K562 (cell line): Measurements from ENCODE around the gene SPAG16. TPM values are rescaled to one million over a fixed set of nuclear protein-coding genes. Genes with fewer than 3 reads are reported as not detected.

ENCODE experiments used
- ATAC-seq: fragments of 200-7000 bp; cut with Tn5 transposase; 3 replicates; pipeline ENCODE4 v1.9.1; 2020; ENCODE audit warnings: moderate library complexity
- BruUV-seq: library from RNA; stranded (reverse); fragments of 400-500 nt; replicated peaks from 2 replicates; lab custom pipeline; 2021; lab: Mats Ljungman, UMichigan
- CTCF ChIA-PET: fragments of 300-600 bp; formaldehyde crosslinking; extraction: SDS; loops from one replicate; lab custom pipeline; 2021; ENCODE audit warnings: low intra/inter-chr PET ratio; lab: Yijun Ruan, JAX
- POLR2A ChIA-PET: fragments of 300-600, 350-650 bp; sonication (Branson Sonifier 250); formaldehyde crosslinking; extraction: SDS; loops from one replicate; lab custom pipeline; 2021; ENCODE audit warnings: antibody characterized with exemption, inconsistent platforms; lab: Yijun Ruan, JAX
- DNase-seq, 4 experiments: peaks; one replicate each; pipeline versions ENCODE4 v3.0.0 to v3.0.0-alpha.2; 2011 to 2018; ENCODE audit warnings: low spot score in 3 of 4, mixed read lengths in 3 of 4; ENCODE audit errors: extremely low read depth in 1 of 4
- FAIRE-seq: peaks from 2 replicates; lab custom pipeline; 2011; peaks lifted over from hg19 to GRCh38; lab: Jason Lieb, UNC
- H2AFZ ChIP-seq: 2 replicates; pipeline ENCODE4 v1.6.0; 2011; ENCODE audit warnings: low read depth, low read length, control low read depth, inconsistent platforms
- H3K27ac ChIP-seq: fragments of 200-600 bp; 3 replicates; pipeline ENCODE4 v1.8.0; 2011; ENCODE audit warnings: low read depth, mild to moderate bottlenecking, control low read depth, inconsistent platforms, low read length, moderate library complexity, mixed read lengths; ENCODE audit errors: extremely low read depth
- H3K27me3 ChIP-seq, 2 experiments: fragments of 300-600 bp in 1 of 2; 2 replicates in 1 of 2; 3 replicates in 1 of 2; pipeline versions ENCODE4 v1.6.0 to v1.8.0; 2011; ENCODE audit warnings: inconsistent platforms in 2 of 2, low read length in 2 of 2, mild to moderate bottlenecking in 1 of 2, mixed read lengths in 1 of 2, moderate library complexity in 1 of 2; ENCODE audit not compliant: control insufficient read depth in 2 of 2, insufficient read depth in 2 of 2
- H3K36me3 ChIP-seq: fragments of 300-600 bp; 3 replicates; pipeline ENCODE4 v1.8.0; 2011; ENCODE audit warnings: mild to moderate bottlenecking, low read length, inconsistent platforms; ENCODE audit not compliant: control insufficient read depth, insufficient read depth
- H3K4me1 ChIP-seq, 2 experiments: fragments of 200-600 bp in 1 of 2; replicated peaks in 1 of 2; 2 replicates in 1 of 2; 3 replicates in 1 of 2; pipeline versions ENCODE4 v1.5.1 to v1.8.0; 2011; ENCODE audit warnings: inconsistent platforms in 2 of 2, low read length in 2 of 2, mild to moderate bottlenecking in 1 of 2, mixed read lengths in 1 of 2, moderate library complexity in 1 of 2; ENCODE audit not compliant: control insufficient read depth in 2 of 2, insufficient read depth in 2 of 2
- H3K4me2 ChIP-seq: 2 replicates; pipeline ENCODE4 v1.6.1; 2011; ENCODE audit warnings: low read length, control low read depth, inconsistent platforms, mixed read lengths; ENCODE audit not compliant: insufficient read depth
- H3K4me3 ChIP-seq: fragments of 200-600 bp; sonication (generic), shearing (Covaris generic); 2 replicates; pipeline ENCODE4 v1.5.1; 2016; ENCODE audit warnings: control low read depth, inconsistent platforms
- H3K79me2 ChIP-seq: fragments of 200-600 bp; 3 replicates; pipeline ENCODE4 v1.8.0; 2011; ENCODE audit warnings: low read length, inconsistent platforms; ENCODE audit not compliant: control insufficient read depth, insufficient read depth
- H3K9ac ChIP-seq, 2 experiments: 2 replicates each; pipeline versions ENCODE4 v1.6.0 to v1.6.1; 2011; ENCODE audit warnings: low read depth in 2 of 2, low read length in 2 of 2, control low read depth in 1 of 2, inconsistent platforms in 1 of 2, mild to moderate bottlenecking in 1 of 2, mixed read lengths in 1 of 2; ENCODE audit not compliant: insufficient read depth in 1 of 2
- H3K9me1 ChIP-seq: one replicate; pipeline ENCODE4 v1.6.0; 2011; ENCODE audit warnings: inconsistent platforms, mild to moderate bottlenecking, low read length, moderate library complexity; ENCODE audit not compliant: control insufficient read depth, insufficient read depth
- H3K9me3 ChIP-seq: replicated peaks from 2 replicates; pipeline ENCODE4 v1.5.1; 2011; ENCODE audit warnings: low read depth, low read length, inconsistent platforms; ENCODE audit not compliant: control insufficient read depth, insufficient read depth
- H4K20me1 ChIP-seq: replicated peaks from 2 replicates; pipeline ENCODE4 v1.6.1; 2011; ENCODE audit warnings: low read length, inconsistent platforms, mixed read lengths; ENCODE audit not compliant: control insufficient read depth, insufficient read depth
- ELF1 ChIP-seq: fragments of 200-800 bp; sonication (Bioruptor generic); IDR thresholded peaks from 2 replicates; pipeline ENCODE4 v1.6.1; 2016; ENCODE audit warnings: missing genetic modification characterization, missing compliant biosample characterization
- FOXK1 ChIP-seq: sonication (generic); formaldehyde crosslinking; IDR thresholded peaks from 2 replicates; pipeline ENCODE4 v1.8.0; 2022; ENCODE audit warnings: missing genetic modification reagents, mild to moderate bottlenecking, borderline replicate concordance
- HDAC6 ChIP-seq: IDR thresholded peaks from 2 replicates; pipeline ENCODE4 v1.6.1; 2012; ENCODE audit warnings: low read depth, mild to moderate bottlenecking, control low read depth, inconsistent platforms, low read length, moderate library complexity
- HLTF ChIP-seq: fragments of 450-650 bp; IDR thresholded peaks from 2 replicates; pipeline ENCODE4 v1.6.1; 2016
- HNRNPK ChIP-seq: fragments of 200-400 bp; formaldehyde crosslinking; IDR thresholded peaks from one replicate; pipeline ENCODE4 v1.6.1; 2018; ENCODE audit warnings: mild to moderate bottlenecking, low read depth, low read length; ENCODE audit not compliant: poor library complexity, severe bottlenecking
- MCM7 ChIP-seq, 2 experiments: fragments of 450-650 bp; IDR thresholded peaks; 2 replicates each; pipeline ENCODE4 v1.6.1; 2016 to 2018
- SMARCB1 ChIP-seq: IDR thresholded peaks from 2 replicates; pipeline ENCODE4 v1.6.1; 2011; ENCODE audit warnings: improper control_type of control experiment, low read depth; ENCODE audit not compliant: insufficient read length
- SRSF1 ChIP-seq: fragments of 200-400 bp; formaldehyde crosslinking; IDR thresholded peaks from 2 replicates; pipeline ENCODE4 v1.6.1; 2017; ENCODE audit warnings: mild to moderate bottlenecking, low read depth, low read length, moderate library complexity
- ZNF354B ChIP-seq: fragments of 250-450 bp; sonication (Bioruptor Pico); IDR thresholded peaks from 2 replicates; pipeline ENCODE4 v1.4.0; 2020
- ZZZ3 ChIP-seq: fragments of 450-650 bp; IDR thresholded peaks from 2 replicates; pipeline ENCODE4 v1.6.1; 2016; ENCODE audit warnings: antibody characterized with exemption, mild to moderate bottlenecking, moderate library complexity
- WGBS: fragments of 100-300 bp; shearing (Covaris generic); methylation state at CpG from one replicate; pipeline ENCODE4 v1.1.6; 2016; ENCODE audit warnings: low coverage, mixed read lengths; ENCODE audit not compliant: insufficient coverage; ENCODE audit errors: missing lambda C conversion rate; 5-methylcytosine and 5-hydroxymethylcytosine counted together
- in situ Hi-C: fragments of 300-500 bp; cut with MboI; formaldehyde crosslinking; loops from 4 replicates; pipeline ENCODE4 v1.15.0; 2018; ENCODE audit warnings: inconsistent platforms, mixed read lengths
- intact Hi-C: fragments of 100-400 bp; cut with micrococcal nuclease; formaldehyde crosslinking; loops from 2 replicates; pipeline ENCODE4 v1.14.2; 2022
- polyA plus RNA-seq, 8 experiments: library from polyadenylated mRNA; depleted of rRNA in 4 of 8; stranded (reverse) in 5 of 8; unstranded in 3 of 8; fragments of >200 nt; fragmentation: Nextera tagmentation in 2 of 8; fragmentation: Illumina TruSeq in 1 of 8; extraction: Ambion mirVana in 2 of 8; extraction: Trizol in 1 of 8; gene quantifications; 2 replicates each; pipeline versions ENCODE4 v1.2.1 to v1.2.3, GENCODE V29; 2011 to 2014; ENCODE audit warnings: inconsistent platforms in 1 of 8, missing spikeins in 1 of 8
- total RNA-seq, 7 experiments: library from RNA; depleted of rRNA in 6 of 7; stranded (reverse); fragments of >200 nt in 6 of 7; fragmentation: Illumina TruSeq in 2 of 7; extraction: Trizol in 2 of 7; gene quantifications; 2 replicates each; pipeline versions ENCODE4 v1.2.1 to v1.2.3, GENCODE V29; 2011 to 2021; ENCODE audit warnings: low replicate concordance in 1 of 7

Gene SPAG16
- total and polyA plus RNA-seq, 9 of the 15 experiments (the other 6 are each of a cell fraction or from before 2014, with no cell fraction given): 0.98 to 5.9 (median 3.5) TPM

GRCh38 chr2:213443921-213444320 is 159.7 kb downstream of the SPAG16 start:
- Histone ChIP-seq H2AFZ (no peak overlapping the region), H3K36me3 (no peaks in the 10 kb centered on the region), H3K4me1 (no peaks in the 10 kb centered on the region), H3K4me2 (no peak overlapping the region), H3K9me3 (no peaks in the 10 kb centered on the region), H3K9me1 (no peaks in the 10 kb centered on the region), H3K9ac (no peak overlapping the region), H3K27me3 (no peaks in the 10 kb centered on the region), H3K4me3 (no peak overlapping the region), H3K79me2 (no peaks in the 10 kb centered on the region), H3K27ac (no peak overlapping the region), H4K20me1 (no peaks in the 10 kb centered on the region)
- intact Hi-C loops (no loop called here), in situ Hi-C loops (no loop called here)
- no TSS peak for BruUV-seq
- ATAC-seq: no peak
- DNase-seq: no peak
- no peak for FAIRE-seq
- ChIA-PET CTCF (no interaction called here), POLR2A (no interaction called here)
- TF ChIP-seq HDAC6: no peak
- TF ChIP-seq HNRNPK: no peak
- TF ChIP-seq MCM7 (IDR thresholded peaks at IDR 0.05): no peak
- no peak for TF ChIP-seq HLTF
- no peak for TF ChIP-seq ZNF354B
- no peak for TF ChIP-seq ELF1 (tag)
- no peak for TF ChIP-seq FOXK1
- TF ChIP-seq ZZZ3: no peak
- no peak for TF ChIP-seq SMARCB1
- no peak for TF ChIP-seq SRSF1
- WGBS: 0% methylated on average over 2 of the region's 2 CpGs
